Keratinocyte (primary cell): ENCODE results near the gene MRPL34.

ENCODE experiments used
- CTCF ChIP-seq, 3 experiments: IDR thresholded peaks in 1 of 3; conservative IDR thresholded peaks in 1 of 3; optimal IDR thresholded peaks in 1 of 3; 2 replicates in 2 of 3; 3 replicates in 1 of 3; pipeline versions ENCODE3 to v1.5.1; 2011; ENCODE audit warnings: low read length in 3 of 3, mild to moderate bottlenecking in 3 of 3, moderate library complexity in 2 of 3, control low read depth in 1 of 3, inconsistent platforms in 1 of 3; ENCODE audit not compliant: insufficient read depth in 2 of 3; ENCODE audit errors: extremely low read depth in 1 of 3
- EZH2 ChIP-seq: IDR thresholded peaks from one replicate; pipeline ENCODE4 v1.6.1; 2012; ENCODE audit warnings: inconsistent platforms, mild to moderate bottlenecking, low read length, moderate library complexity

GRCh38 chr19:17268754-17269153 lies 36.9 kb upstream of the MRPL34 start:
- TF ChIP-seq CTCF (optimal IDR thresholded peaks at IDR 0.05 in 1 of 3, IDR thresholded peaks at IDR 0.05 in 1 of 3, conservative IDR thresholded peaks at IDR 0.05 in 1 of 3; ENCODE audit: extremely low read depth in 1 of 3, insufficient read depth in 2 of 3, low read length in 3 of 3), result no peak
- no peak for TF ChIP-seq EZH2
